Measurements from ENCODE around the gene TMEM214. TPM values are rescaled to one million over a fixed set of nuclear protein-coding genes. Genes with fewer than 3 reads are reported as not detected.

Gene TMEM214
- total and polyA plus RNA-seq, 2 of the 8 experiments (the other 6 are each of a cell fraction or from before 2014, with no cell fraction given) = 49.7 to 71.0 TPM

DNA sequence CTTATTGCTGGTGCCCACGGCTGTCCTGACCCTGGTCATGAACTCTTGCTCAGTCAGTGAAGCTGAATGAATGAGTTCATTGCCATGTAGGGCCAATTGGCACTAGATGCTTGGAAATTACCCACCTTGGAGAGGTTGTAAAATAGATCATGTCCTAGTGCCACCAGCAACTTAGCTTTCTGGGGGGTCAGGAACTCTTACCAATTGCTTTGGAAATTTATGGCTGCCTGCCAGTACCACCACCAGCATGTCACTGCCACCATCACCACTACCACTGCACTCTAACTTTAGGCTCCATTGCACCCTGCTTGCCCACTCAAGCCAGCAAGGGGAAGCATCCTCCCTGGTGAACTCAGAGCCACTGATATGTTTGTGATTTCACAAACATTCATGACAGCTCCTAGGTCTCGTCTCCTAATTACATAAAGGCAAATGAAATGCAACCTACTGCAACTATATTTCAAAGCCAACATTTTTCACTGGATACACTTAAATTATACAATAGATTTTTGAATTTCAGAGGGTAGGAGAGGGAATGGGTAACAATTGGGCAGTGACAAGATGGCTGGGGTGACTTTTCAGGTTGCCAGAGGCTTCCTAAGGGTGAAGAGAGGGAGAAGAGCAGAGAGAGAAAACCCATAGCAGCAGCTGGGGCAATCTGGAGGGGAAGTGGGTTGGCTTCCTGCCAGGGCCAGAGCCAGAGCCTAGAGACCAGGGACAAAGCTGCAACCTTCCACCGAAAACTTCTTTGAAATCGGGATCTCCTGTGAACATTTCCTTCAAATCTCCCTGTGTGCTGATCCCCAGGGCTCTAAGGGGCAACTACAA lies 42.2 kb downstream of the TMEM214 start (continued):
- TF ChIP-seq, protein P1, sequence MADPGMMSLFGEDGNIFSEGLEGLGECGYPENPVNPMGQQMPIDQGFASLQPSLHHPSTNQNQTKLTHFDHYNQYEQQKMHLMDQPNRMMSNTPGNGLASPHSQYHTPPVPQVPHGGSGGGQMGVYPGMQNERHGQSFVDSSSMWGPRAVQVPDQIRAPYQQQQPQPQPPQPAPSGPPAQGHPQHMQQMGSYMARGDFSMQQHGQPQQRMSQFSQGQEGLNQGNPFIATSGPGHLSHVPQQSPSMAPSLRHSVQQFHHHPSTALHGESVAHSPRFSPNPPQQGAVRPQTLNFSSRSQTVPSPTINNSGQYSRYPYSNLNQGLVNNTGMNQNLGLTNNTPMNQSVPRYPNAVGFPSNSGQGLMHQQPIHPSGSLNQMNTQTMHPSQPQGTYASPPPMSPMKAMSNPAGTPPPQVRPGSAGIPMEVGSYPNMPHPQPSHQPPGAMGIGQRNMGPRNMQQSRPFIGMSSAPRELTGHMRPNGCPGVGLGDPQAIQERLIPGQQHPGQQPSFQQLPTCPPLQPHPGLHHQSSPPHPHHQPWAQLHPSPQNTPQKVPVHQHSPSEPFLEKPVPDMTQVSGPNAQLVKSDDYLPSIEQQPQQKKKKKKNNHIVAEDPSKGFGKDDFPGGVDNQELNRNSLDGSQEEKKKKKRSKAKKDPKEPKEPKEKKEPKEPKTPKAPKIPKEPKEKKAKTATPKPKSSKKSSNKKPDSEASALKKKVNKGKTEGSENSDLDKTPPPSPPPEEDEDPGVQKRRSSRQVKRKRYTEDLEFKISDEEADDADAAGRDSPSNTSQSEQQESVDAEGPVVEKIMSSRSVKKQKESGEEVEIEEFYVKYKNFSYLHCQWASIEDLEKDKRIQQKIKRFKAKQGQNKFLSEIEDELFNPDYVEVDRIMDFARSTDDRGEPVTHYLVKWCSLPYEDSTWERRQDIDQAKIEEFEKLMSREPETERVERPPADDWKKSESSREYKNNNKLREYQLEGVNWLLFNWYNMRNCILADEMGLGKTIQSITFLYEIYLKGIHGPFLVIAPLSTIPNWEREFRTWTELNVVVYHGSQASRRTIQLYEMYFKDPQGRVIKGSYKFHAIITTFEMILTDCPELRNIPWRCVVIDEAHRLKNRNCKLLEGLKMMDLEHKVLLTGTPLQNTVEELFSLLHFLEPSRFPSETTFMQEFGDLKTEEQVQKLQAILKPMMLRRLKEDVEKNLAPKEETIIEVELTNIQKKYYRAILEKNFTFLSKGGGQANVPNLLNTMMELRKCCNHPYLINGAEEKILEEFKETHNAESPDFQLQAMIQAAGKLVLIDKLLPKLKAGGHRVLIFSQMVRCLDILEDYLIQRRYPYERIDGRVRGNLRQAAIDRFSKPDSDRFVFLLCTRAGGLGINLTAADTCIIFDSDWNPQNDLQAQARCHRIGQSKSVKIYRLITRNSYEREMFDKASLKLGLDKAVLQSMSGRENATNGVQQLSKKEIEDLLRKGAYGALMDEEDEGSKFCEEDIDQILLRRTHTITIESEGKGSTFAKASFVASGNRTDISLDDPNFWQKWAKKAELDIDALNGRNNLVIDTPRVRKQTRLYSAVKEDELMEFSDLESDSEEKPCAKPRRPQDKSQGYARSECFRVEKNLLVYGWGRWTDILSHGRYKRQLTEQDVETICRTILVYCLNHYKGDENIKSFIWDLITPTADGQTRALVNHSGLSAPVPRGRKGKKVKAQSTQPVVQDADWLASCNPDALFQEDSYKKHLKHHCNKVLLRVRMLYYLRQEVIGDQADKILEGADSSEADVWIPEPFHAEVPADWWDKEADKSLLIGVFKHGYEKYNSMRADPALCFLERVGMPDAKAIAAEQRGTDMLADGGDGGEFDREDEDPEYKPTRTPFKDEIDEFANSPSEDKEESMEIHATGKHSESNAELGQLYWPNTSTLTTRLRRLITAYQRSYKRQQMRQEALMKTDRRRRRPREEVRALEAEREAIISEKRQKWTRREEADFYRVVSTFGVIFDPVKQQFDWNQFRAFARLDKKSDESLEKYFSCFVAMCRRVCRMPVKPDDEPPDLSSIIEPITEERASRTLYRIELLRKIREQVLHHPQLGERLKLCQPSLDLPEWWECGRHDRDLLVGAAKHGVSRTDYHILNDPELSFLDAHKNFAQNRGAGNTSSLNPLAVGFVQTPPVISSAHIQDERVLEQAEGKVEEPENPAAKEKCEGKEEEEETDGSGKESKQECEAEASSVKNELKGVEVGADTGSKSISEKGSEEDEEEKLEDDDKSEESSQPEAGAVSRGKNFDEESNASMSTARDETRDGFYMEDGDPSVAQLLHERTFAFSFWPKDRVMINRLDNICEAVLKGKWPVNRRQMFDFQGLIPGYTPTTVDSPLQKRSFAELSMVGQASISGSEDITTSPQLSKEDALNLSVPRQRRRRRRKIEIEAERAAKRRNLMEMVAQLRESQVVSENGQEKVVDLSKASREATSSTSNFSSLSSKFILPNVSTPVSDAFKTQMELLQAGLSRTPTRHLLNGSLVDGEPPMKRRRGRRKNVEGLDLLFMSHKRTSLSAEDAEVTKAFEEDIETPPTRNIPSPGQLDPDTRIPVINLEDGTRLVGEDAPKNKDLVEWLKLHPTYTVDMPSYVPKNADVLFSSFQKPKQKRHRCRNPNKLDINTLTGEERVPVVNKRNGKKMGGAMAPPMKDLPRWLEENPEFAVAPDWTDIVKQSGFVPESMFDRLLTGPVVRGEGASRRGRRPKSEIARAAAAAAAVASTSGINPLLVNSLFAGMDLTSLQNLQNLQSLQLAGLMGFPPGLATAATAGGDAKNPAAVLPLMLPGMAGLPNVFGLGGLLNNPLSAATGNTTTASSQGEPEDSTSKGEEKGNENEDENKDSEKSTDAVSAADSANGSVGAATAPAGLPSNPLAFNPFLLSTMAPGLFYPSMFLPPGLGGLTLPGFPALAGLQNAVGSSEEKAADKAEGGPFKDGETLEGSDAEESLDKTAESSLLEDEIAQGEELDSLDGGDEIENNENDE (IDR thresholded peaks at IDR 0.05; ENCODE audit: insufficient replicate concordance, low read length) = no peak
- TF ChIP-seq KDM4A (IDR thresholded peaks at IDR 0.05; ENCODE audit: low read depth, low read length, severe bottlenecking) (no peak), FOSL1 (IDR thresholded peaks at IDR 0.05; ENCODE audit: insufficient read depth, low read depth, low read length) (no peak), ATF2 (IDR thresholded peaks at IDR 0.05; ENCODE audit: low read length) (no peak), EP300 (IDR thresholded peaks at IDR 0.05; ENCODE audit: borderline replicate concordance in 1 of 2, low read depth in 2 of 2, low read length in 2 of 2) (no peak), BCL11A (IDR thresholded peaks at IDR 0.05; ENCODE audit: low read depth in 2 of 2, low read length in 2 of 2) (no peak), RFX5 (IDR thresholded peaks at IDR 0.05; ENCODE audit: borderline replicate concordance, low read depth, low read length) (no peak)

Data from H1 (cell line).